IMR-90 (cell line): ENCODE results near the gene RAET1E. TPM values are rescaled to one million over a fixed set of nuclear protein-coding genes. Genes with fewer than 3 reads are reported as not detected.

Experiments used
- ATAC-seq: fragments of 200-7000 bp; cut with Tn5 transposase; 2 replicates; pipeline ENCODE4 v1.9.1; 2020; ENCODE audit warnings: low read depth, mild to moderate bottlenecking, moderate library complexity
- BruUV-seq: library from RNA; stranded (reverse); fragments of 400-500 nt; replicated peaks from 2 replicates; lab custom pipeline; 2021; lab: Mats Ljungman, UMichigan
- CTCF ChIA-PET: fragments of 300-600 bp; formaldehyde crosslinking; extraction: SDS; loops from one replicate; lab custom pipeline; 2021; ENCODE audit warnings: antibody characterized with exemption; lab: Yijun Ruan, JAX
- POLR2A ChIA-PET: fragments of 300-600 bp; sonication (Branson Sonifier 250); formaldehyde crosslinking; loops from one replicate; lab custom pipeline; 2022; ENCODE audit warnings: antibody characterized with exemption; ENCODE audit not compliant: unreplicated experiment; lab: Charles Lee
- DNase-seq: peaks from one replicate; pipeline ENCODE4 v3.0.0; 2013
- H2AFZ ChIP-seq: replicated peaks from 2 replicates; pipeline ENCODE3; 2013; ENCODE audit warnings: low read length, mild to moderate bottlenecking; ENCODE audit not compliant: poor library complexity
- H2AK5ac ChIP-seq: 2 replicates; pipeline ENCODE4 v1.6.1; 2013; ENCODE audit warnings: low read depth, low read length, inconsistent platforms
- H2AK9ac ChIP-seq: replicated peaks from 2 replicates; pipeline ENCODE3; 2013; ENCODE audit warnings: mild to moderate bottlenecking, low read depth, low read length, moderate library complexity; ENCODE audit not compliant: poor library complexity
- H2BK120ac ChIP-seq: 2 replicates; pipeline ENCODE4 v1.6.1; 2013; ENCODE audit warnings: low read depth, low read length, inconsistent platforms
- H2BK15ac ChIP-seq: 3 replicates; pipeline ENCODE4 v1.6.1; 2013; ENCODE audit warnings: low read depth, low read length, inconsistent platforms
- H2BK20ac ChIP-seq: 2 replicates; pipeline ENCODE4 v1.6.1; 2013; ENCODE audit warnings: low read depth, mild to moderate bottlenecking, inconsistent platforms, low read length, moderate library complexity
- H2BK5ac ChIP-seq: 2 replicates; pipeline ENCODE4 v1.6.1; 2013; ENCODE audit warnings: mild to moderate bottlenecking, low read depth, low read length, inconsistent platforms; ENCODE audit not compliant: poor library complexity, severe bottlenecking
- H3K14ac ChIP-seq: replicated peaks from 2 replicates; pipeline ENCODE4 v1.6.1; 2013; ENCODE audit warnings: low read depth, low read length, inconsistent platforms
- H3K18ac ChIP-seq: 2 replicates; pipeline ENCODE4 v1.6.1; 2013; ENCODE audit warnings: low read depth, low read length, control low read depth
- H3K23ac ChIP-seq: 2 replicates; pipeline ENCODE4 v1.6.1; 2013; ENCODE audit warnings: low read depth, low read length, inconsistent platforms
- H3K27ac ChIP-seq: 2 replicates; pipeline ENCODE4 v1.5.1; 2013; ENCODE audit warnings: mild to moderate bottlenecking, control low read depth, low read length; ENCODE audit not compliant: insufficient read depth
- H3K27me3 ChIP-seq: 2 replicates; pipeline ENCODE4 v1.6.1; 2013; ENCODE audit warnings: low read length; ENCODE audit not compliant: control insufficient read depth, insufficient read depth
- H3K36me3 ChIP-seq: 2 replicates; pipeline ENCODE4 v1.6.1; 2013; ENCODE audit warnings: low read length, mixed read lengths; ENCODE audit not compliant: control insufficient read depth, insufficient read depth
- H3K4ac ChIP-seq: 2 replicates; pipeline ENCODE4 v1.6.1; 2013; ENCODE audit warnings: low read depth, low read length, inconsistent platforms
- H3K4me1 ChIP-seq: 2 replicates; pipeline ENCODE4 v1.6.1; 2013; ENCODE audit warnings: low read length, mixed read lengths; ENCODE audit not compliant: control insufficient read depth, insufficient read depth
- H3K4me2 ChIP-seq: 2 replicates; pipeline ENCODE4 v1.6.1; 2013; ENCODE audit warnings: low read depth, mild to moderate bottlenecking, control low read depth, low read length, moderate library complexity
- H3K4me3 ChIP-seq: 2 replicates; pipeline ENCODE4 v1.5.1; 2013; ENCODE audit warnings: low read depth, mild to moderate bottlenecking, control low read depth, low read length, moderate library complexity; ENCODE audit not compliant: insufficient read depth
- H3K56ac ChIP-seq: 2 replicates; pipeline ENCODE4 v1.6.1; 2013; ENCODE audit warnings: low read length, inconsistent platforms; ENCODE audit not compliant: insufficient read depth; ENCODE audit errors: extremely low read depth
- H3K79me1 ChIP-seq, 2 experiments: 2 replicates each; pipeline ENCODE4 v1.6.1; 2013; ENCODE audit warnings: low read length in 2 of 2, inconsistent platforms in 1 of 2, low read depth in 1 of 2
- H3K9ac ChIP-seq: 2 replicates; pipeline ENCODE4 v1.6.1; 2013; ENCODE audit warnings: low read depth, low read length, control low read depth
- H3K9me1 ChIP-seq: 2 replicates; pipeline ENCODE4 v1.6.1; 2013; ENCODE audit warnings: low read length, inconsistent platforms; ENCODE audit not compliant: insufficient read depth
- H3K9me3 ChIP-seq: 2 replicates; pipeline ENCODE4 v1.6.1; 2013; ENCODE audit warnings: low read length; ENCODE audit not compliant: control insufficient read depth, insufficient read depth
- H4K20me1 ChIP-seq: 2 replicates; pipeline ENCODE4 v1.6.1; 2013; ENCODE audit warnings: low read length, inconsistent platforms; ENCODE audit not compliant: insufficient read depth
- H4K5ac ChIP-seq: 2 replicates; pipeline ENCODE4 v1.6.1; 2013; ENCODE audit warnings: mild to moderate bottlenecking, low read depth, low read length, control low read depth
- H4K8ac ChIP-seq, 2 experiments: 2 replicates each; pipeline ENCODE4 v1.6.1; 2013; ENCODE audit warnings: low read depth in 2 of 2, low read length in 2 of 2, control low read depth in 1 of 2, inconsistent platforms in 1 of 2
- H4K91ac ChIP-seq: 2 replicates; pipeline ENCODE4 v1.6.1; 2013; ENCODE audit warnings: low read depth, low read length, inconsistent platforms; ENCODE audit not compliant: insufficient read depth
- CTCF ChIP-seq: conservative IDR thresholded peaks from 2 replicates; pipeline ENCODE4 v1.5.1; 2012; ENCODE audit warnings: mild to moderate bottlenecking, low read depth, low read length, improper control_type of control experiment
- FOS ChIP-seq: fragments of 150-350 bp; IDR thresholded peaks from 2 replicates; pipeline ENCODE4 v1.6.1; 2016; ENCODE audit warnings: low read depth, low read length
- MXI1 ChIP-seq: IDR thresholded peaks from 2 replicates; pipeline ENCODE4 v1.6.1; 2012; ENCODE audit warnings: low read depth, mild to moderate bottlenecking, low read length, moderate library complexity, borderline replicate concordance
- RAD21 ChIP-seq: IDR thresholded peaks from 2 replicates; pipeline ENCODE4 v1.6.1; 2012; ENCODE audit warnings: low read length, improper control_type of control experiment
- RCOR1 ChIP-seq: IDR thresholded peaks from 2 replicates; pipeline ENCODE4 v1.6.1; 2012; ENCODE audit warnings: mild to moderate bottlenecking, low read length, improper control_type of control experiment; ENCODE audit not compliant: insufficient replicate concordance
- USF2 ChIP-seq: fragments of 150-350 bp; IDR thresholded peaks from 2 replicates; pipeline ENCODE4 v1.6.1; 2017; ENCODE audit warnings: mild to moderate bottlenecking, antibody characterized with exemption, low read length, low read depth
- WGBS, 2 experiments: methylation state at CpG; one replicate each; pipeline versions ENCODE4 v1.1.5 to v1.1.7; 2013; ENCODE audit warnings: missing lambda C conversion rate in 2 of 2; ENCODE audit not compliant: insufficient read length in 1 of 2; ENCODE audit errors: extremely low coverage in 2 of 2; 5-methylcytosine and 5-hydroxymethylcytosine counted together
- dilution Hi-C: fragments of 300-500 bp; cut with HindIII; formaldehyde crosslinking; loops from one replicate; pipeline ENCODE4 v1.14.3; 2018; ENCODE audit warnings: low sequenced_read_pairs; ENCODE audit not compliant: unreplicated experiment
- in situ Hi-C: fragments of 300-500 bp; cut with MboI; formaldehyde crosslinking; loops from 3 replicates; pipeline ENCODE4 v1.14.3; 2019; ENCODE audit warnings: low sequenced_read_pairs, inconsistent platforms, mixed read lengths
- intact Hi-C: fragments of 100-400 bp; cut with micrococcal nuclease; formaldehyde crosslinking; loops from 2 replicates; pipeline ENCODE4 v1.10.0; 2022
- polyA plus RNA-seq, 3 experiments: library from polyadenylated mRNA; depleted of rRNA; stranded (reverse); fragments of >200 nt; gene quantifications; 2 replicates each; pipeline ENCODE4 v1.2.3, GENCODE V29; 2012; ENCODE audit warnings: low replicate concordance in 1 of 3
- total RNA-seq: library from RNA; depleted of rRNA; stranded (reverse); fragments of >200 nt; gene quantifications from 2 replicates; pipeline ENCODE4 v1.2.3, GENCODE V29; 2012

The RAET1E gene
- total and polyA plus RNA-seq, 2 of the 4 experiments (the other 2 are of a cell fraction), result not detected

- Histone ChIP-seq H3K9me3 (no peaks in the 10 kb centered on the region), H3K27me3 (peaks cover 6% of the 10 kb centered on the region), H2BK20ac (no peak overlapping the region), H2AK9ac (no peak overlapping the region), H3K23ac (no peak overlapping the region), H4K8ac (no peak overlapping the region), H3K9me1 (peaks cover 9% of the 10 kb centered on the region), H4K5ac (no peak overlapping the region), H2AFZ (no peak overlapping the region), H2BK120ac (no peak overlapping the region), H3K79me1 (no peaks in the 10 kb centered on the region), H3K36me3 (no peaks in the 10 kb centered on the region), H2BK15ac (no peak overlapping the region), H4K20me1 (no peaks in the 10 kb centered on the region), H3K4me3 (no peak overlapping the region), H3K18ac (no peak overlapping the region), H3K9ac (no peak overlapping the region), H2BK5ac (no peak overlapping the region), H2AK5ac (no peak overlapping the region), H4K91ac (no peak overlapping the region), H3K56ac (no peak overlapping the region), H3K14ac (no peak overlapping the region), H3K4ac (no peak overlapping the region), H3K4me2 (no peak overlapping the region), H3K27ac (no peak overlapping the region), H3K4me1 (peaks cover 9% of the 10 kb centered on the region)
- DNase-seq (no peak), ATAC-seq (no peak)
- intact Hi-C loops (no loop called here), in situ Hi-C loops (no loop called here), dilution Hi-C loops (no loop called here)
- POLR2A ChIA-PET, result no interaction called here
- 37% methylated on average over 2 of the region's 6 CpGs; no CpG with 5 or more reads in 1 of the 2 experiments for WGBS, 2 experiments
- BruUV-seq, result no TSS peak
- CTCF ChIA-PET, result no interaction called here
- TF ChIP-seq FOS (no peak), CTCF (no peak), MXI1 (no peak), RAD21 (no peak), USF2 (no peak), RCOR1 (no peak)
These were observed 3.7 kb upstream of the RAET1E start for GRCh38 chr6:149901444-149902140.
